Spleen (tissue), 7 donors: Measurements from ENCODE around the gene PRICKLE1.

Source experiments
- CTCF ChIP-seq, 11 experiments: fragments of 200-600 bp in 7 of 11; fragments of 450-650 bp in 4 of 11; sonication (generic) in 4 of 11; IDR thresholded peaks in 8 of 11; conservative IDR thresholded peaks in 3 of 11; 1 replicate in 7 of 11; 2 replicates in 4 of 11; pipeline versions ENCODE4 v1.4.0 to v1.8.0; 2016 to 2021; ENCODE audit warnings: antibody characterized with exemption in 11 of 11, inconsistent platforms in 4 of 11, mild to moderate bottlenecking in 1 of 11
- POLR2AphosphoS5 ChIP-seq, 3 donors: sonication (generic); formaldehyde crosslinking; IDR thresholded peaks; one replicate each; pipeline ENCODE4 v1.5.1; 2017; ENCODE audit warnings: antibody characterized with exemption in 3 of 3
- donor health status: DM: no; HTN: no; CAD: no; lungs with moderate emphysema.
- donor health status: DM: no; HTN: no; CAD: no.
- donor health status: DM: no; HTN: no; CAD: no.

GRCh38 chr12:42586268-42586667 lies 3.3 kb downstream of the PRICKLE1 start:
- TF ChIP-seq POLR2AphosphoS5 (IDR thresholded peaks at IDR 0.05) (no peak), CTCF (IDR thresholded peaks at IDR 0.05 in 8 of 11, conservative IDR thresholded peaks at IDR 0.05 in 3 of 11) (no peak)
